H1 (cell line): Measurements from ENCODE around the gene UBE4B. TPM values are rescaled to one million over a fixed set of nuclear protein-coding genes. Genes with fewer than 3 reads are reported as not detected.

ENCODE experiments used
- CTCF ChIA-PET: fragments of 300-600 bp; sonication (Branson Sonifier 250); formaldehyde crosslinking; loops from one replicate; lab custom pipeline; 2021; ENCODE audit not compliant: partially characterized antibody; lab: Charles Lee
- POLR2A ChIA-PET: fragments of 300-600 bp; sonication (Branson Sonifier 250); formaldehyde crosslinking; loops from one replicate; lab custom pipeline; 2021; ENCODE audit warnings: inconsistent platforms; ENCODE audit not compliant: partially characterized antibody; lab: Charles Lee
- DNase-seq, 2 experiments: peaks; one replicate each; pipeline versions ENCODE4 v3.0.0 to v3.0.0-alpha.2; 2010 to 2022; ENCODE audit warnings: low spot score in 2 of 2, low read depth in 1 of 2, mixed read lengths in 1 of 2
- FAIRE-seq: peaks from 2 replicates; lab custom pipeline; 2011; peaks lifted over from hg19 to GRCh38; lab: Jason Lieb, UNC
- H2AFZ ChIP-seq: 2 replicates; pipeline ENCODE4 v1.8.1; 2012; ENCODE audit warnings: low read length, inconsistent platforms
- H2AK5ac ChIP-seq: 2 replicates; pipeline ENCODE4 v1.6.1; 2013; ENCODE audit warnings: low read depth, low read length
- H2BK120ac ChIP-seq: replicated peaks from 2 replicates; pipeline ENCODE3; 2013; ENCODE audit warnings: low read depth, low read length, inconsistent platforms
- H2BK12ac ChIP-seq: 2 replicates; pipeline ENCODE4 v1.6.1; 2013; ENCODE audit warnings: low read depth, low read length
- H2BK15ac ChIP-seq: 2 replicates; pipeline ENCODE4 v1.6.1; 2013; ENCODE audit warnings: low read length
- H2BK20ac ChIP-seq: 2 replicates; pipeline ENCODE4 v1.6.1; 2013; ENCODE audit warnings: low read length
- H2BK5ac ChIP-seq: 2 replicates; pipeline ENCODE4 v1.6.1; 2013; ENCODE audit warnings: low read depth, low read length
- H3K14ac ChIP-seq: 2 replicates; pipeline ENCODE4 v1.6.1; 2013; ENCODE audit warnings: inconsistent platforms; ENCODE audit not compliant: insufficient read length
- H3K18ac ChIP-seq: 2 replicates; pipeline ENCODE4 v1.6.1; 2013; ENCODE audit warnings: low read length; ENCODE audit errors: extremely low read depth
- H3K23ac ChIP-seq: 2 replicates; pipeline ENCODE4 v1.6.1; 2013; ENCODE audit warnings: inconsistent platforms; ENCODE audit not compliant: insufficient read length
- H3K23me2 ChIP-seq: 2 replicates; pipeline ENCODE4 v1.6.1; 2013; ENCODE audit warnings: low read depth, low read length
- H3K27ac ChIP-seq: 2 replicates; pipeline ENCODE4 v1.6.1; 2011; ENCODE audit warnings: low read depth, low read length, inconsistent platforms
- H3K27me3 ChIP-seq, 4 experiments: replicated peaks in 1 of 4; 1 replicate in 1 of 4; 2 replicates in 3 of 4; pipeline versions ENCODE4 v1.6.1 to v1.8.1; 2011 to 2013; ENCODE audit warnings: low read length in 3 of 4, mild to moderate bottlenecking in 3 of 4, inconsistent platforms in 2 of 4, mixed read lengths in 2 of 4, moderate library complexity in 1 of 4; ENCODE audit not compliant: control insufficient read depth in 3 of 4, insufficient read depth in 3 of 4; ENCODE audit errors: extremely low read depth in 1 of 4
- H3K36me3 ChIP-seq, 4 experiments: 2 replicates each; pipeline versions ENCODE4 v1.6.1 to v1.8.1; 2011 to 2013; ENCODE audit warnings: mild to moderate bottlenecking in 4 of 4, low read length in 3 of 4, moderate library complexity in 2 of 4, control low read depth in 1 of 4, inconsistent platforms in 1 of 4; ENCODE audit not compliant: insufficient read depth in 4 of 4, control insufficient read depth in 2 of 4
- H3K4ac ChIP-seq: replicated peaks from 2 replicates; pipeline ENCODE3; 2013; ENCODE audit warnings: low read length, low read depth, mixed read lengths, inconsistent platforms; ENCODE audit not compliant: insufficient read length
- H3K4me1 ChIP-seq, 4 experiments: replicated peaks in 1 of 4; 1 replicate in 1 of 4; 2 replicates in 3 of 4; pipeline versions ENCODE4 v1.6.1 to v1.8.1; 2011 to 2013; ENCODE audit warnings: low read length in 3 of 4, inconsistent platforms in 2 of 4, mixed read lengths in 1 of 4; ENCODE audit not compliant: insufficient read depth in 4 of 4, control insufficient read depth in 3 of 4
- H3K4me2 ChIP-seq, 2 experiments: 2 replicates each; pipeline versions ENCODE4 v1.6.1 to v1.8.1; 2011 to 2013; ENCODE audit warnings: low read depth in 2 of 2, low read length in 2 of 2, control low read depth in 1 of 2, inconsistent platforms in 1 of 2, mild to moderate bottlenecking in 1 of 2; ENCODE audit not compliant: insufficient read depth in 1 of 2
- H3K4me3 ChIP-seq, 4 experiments: fragments of 200-600, 300-600 bp in 1 of 4; sonication (generic), shearing (Covaris generic), sonication (Bioruptor Twin) in 1 of 4; 2 replicates each; pipeline versions ENCODE4 v1.5.1 to v1.8.1; 2011 to 2016; ENCODE audit warnings: low read length in 4 of 4, low read depth in 3 of 4, control low read depth in 2 of 4, inconsistent platforms in 2 of 4, mild to moderate bottlenecking in 2 of 4, mixed read lengths in 1 of 4, moderate library complexity in 1 of 4; ENCODE audit not compliant: insufficient read depth in 2 of 4; ENCODE audit errors: extremely low read depth in 1 of 4
- H3K56ac ChIP-seq: replicated peaks from 2 replicates; pipeline ENCODE3; 2013; ENCODE audit warnings: low read depth, mild to moderate bottlenecking, mixed read lengths, low read length, inconsistent platforms; ENCODE audit not compliant: insufficient read length
- H3K79me1 ChIP-seq: 2 replicates; pipeline ENCODE4 v1.6.1; 2013; ENCODE audit warnings: low read depth, low read length, control low read depth
- H3K79me2 ChIP-seq, 2 experiments: 2 replicates each; pipeline versions ENCODE4 v1.6.1 to v1.8.1; 2012 to 2013; ENCODE audit warnings: low read length in 2 of 2, mild to moderate bottlenecking in 2 of 2, inconsistent platforms in 1 of 2; ENCODE audit not compliant: insufficient read depth in 2 of 2, control insufficient read depth in 1 of 2
- H3K9ac ChIP-seq, 4 experiments: replicated peaks in 1 of 4; 1 replicate in 1 of 4; 2 replicates in 3 of 4; pipeline versions ENCODE4 v1.6.1 to v1.8.1; 2011 to 2013; ENCODE audit warnings: low read depth in 3 of 4, low read length in 3 of 4, control low read depth in 2 of 4, mild to moderate bottlenecking in 2 of 4, moderate library complexity in 2 of 4, inconsistent platforms in 1 of 4; ENCODE audit errors: extremely low read depth in 1 of 4
- H3K9me3 ChIP-seq, 2 experiments: 2 replicates each; pipeline versions ENCODE4 v1.6.1 to v1.8.1; 2012 to 2013; ENCODE audit warnings: mild to moderate bottlenecking in 2 of 2, moderate library complexity in 2 of 2, control low read depth in 1 of 2, inconsistent platforms in 1 of 2, low read depth in 1 of 2, low read length in 1 of 2, mixed read lengths in 1 of 2; ENCODE audit not compliant: insufficient read depth in 2 of 2
- H4K20me1 ChIP-seq, 2 experiments: replicated peaks in 1 of 2; 2 replicates each; pipeline versions ENCODE3 to v1.8.1; 2011 to 2013; ENCODE audit warnings: inconsistent platforms in 2 of 2, low read length in 2 of 2, mild to moderate bottlenecking in 1 of 2; ENCODE audit not compliant: insufficient read depth in 2 of 2, control insufficient read depth in 1 of 2
- H4K5ac ChIP-seq: 2 replicates; pipeline ENCODE4 v1.6.1; 2013; ENCODE audit warnings: low read length, low read depth, mixed read lengths, inconsistent platforms; ENCODE audit not compliant: insufficient read length
- H4K8ac ChIP-seq: 2 replicates; pipeline ENCODE4 v1.8.0; 2013; ENCODE audit warnings: mild to moderate bottlenecking, moderate library complexity, low read length, inconsistent platforms; ENCODE audit not compliant: insufficient read depth; ENCODE audit errors: extremely low read depth
- H4K91ac ChIP-seq: replicated peaks from 2 replicates; pipeline ENCODE3; 2013; ENCODE audit warnings: low read length, mixed read lengths, inconsistent platforms; ENCODE audit not compliant: insufficient read length
- NRF1 ChIP-seq: IDR thresholded peaks from 2 replicates; pipeline ENCODE4 v1.6.1; 2011; ENCODE audit warnings: mild to moderate bottlenecking, low read depth, low read length, improper control_type of control experiment
- WGBS, 2 experiments: shearing (Covaris generic) in 1 of 2; methylation state at CpG; one replicate each; pipeline versions ENCODE4 v1.1.6 to v1.1.7; 2013 to 2015; ENCODE audit warnings: low lambda C conversion rate in 2 of 2, mixed read lengths in 2 of 2, inconsistent platforms in 1 of 2, low coverage in 1 of 2, missing lambda C conversion rate in 1 of 2; ENCODE audit not compliant: insufficient replicate concordance in 2 of 2, insufficient coverage in 1 of 2, insufficient read length in 1 of 2; ENCODE audit errors: extremely low coverage in 1 of 2, missing lambda C conversion rate in 1 of 2; 5-methylcytosine and 5-hydroxymethylcytosine counted together
- polyA plus RNA-seq, 7 experiments: library from polyadenylated mRNA; depleted of rRNA in 3 of 7; stranded (reverse) in 5 of 7; unstranded in 2 of 7; fragments of >200 nt in 5 of 7; fragments of 200-250 nt in 2 of 7; gene quantifications; 1 replicate in 5 of 7; 2 replicates in 1 of 7; 4 replicates in 1 of 7; pipeline versions ENCODE4 v1.2.1 to v1.2.3, GENCODE V29; 2011 to 2013; ENCODE audit warnings: missing spikeins in 2 of 7, mixed read lengths in 2 of 7
- total RNA-seq: library from RNA; stranded (reverse); fragmentation: NEBNext Ultra II Directional; extraction: Animal tissue kit (Norgen Biotek cat#: 25700); gene quantifications from 2 replicates; pipeline ENCODE4 v1.2.1, GENCODE V29; 2021

Gene UBE4B
- total and polyA plus RNA-seq, 2 of the 8 experiments (the other 6 are each of a cell fraction or from before 2014, with no cell fraction given), result 24.5 to 90.1 TPM

DNA sequence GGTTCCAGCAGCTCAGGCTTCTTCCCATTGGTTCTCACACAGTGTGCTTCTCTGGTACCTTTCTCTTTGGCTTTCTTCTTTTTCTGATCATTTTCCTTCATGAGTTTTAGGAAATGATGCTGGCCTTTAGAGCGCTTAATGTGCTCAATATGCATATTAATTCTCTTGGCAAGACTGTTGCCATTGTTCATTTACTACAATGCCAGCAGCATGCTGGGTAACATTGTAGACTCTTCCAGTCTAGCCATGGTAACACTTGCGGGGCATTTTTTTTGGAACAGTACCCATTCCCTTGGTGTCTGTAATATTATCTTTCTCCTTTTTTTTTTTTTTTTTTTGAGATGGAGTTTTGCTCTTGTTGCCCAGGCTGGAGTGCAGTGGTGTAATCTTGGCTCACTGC, 21.7 kb downstream of the UBE4B start:
- WGBS, 2 experiments, result 94% methylated on average over 2 of the region's 2 CpGs; no CpG with 5 or more reads in 1 of the 2 experiments
- Histone ChIP-seq H2BK5ac (no peak overlapping the region), H3K18ac (no peak overlapping the region), H4K20me1 (peaks cover 7 to 9% of the 10 kb centered on the region in 2 experiments), H3K27ac (no peak overlapping the region), H2AFZ (no peak overlapping the region), H3K4me1 (peaks cover 0 to 5% (median under 1%) of the 10 kb centered on the region in 4 experiments; a peak in 2 of 7 replicates), H3K23ac (no peak overlapping the region), H3K27me3 (no peaks in the 10 kb centered on the region), H3K23me2 (no peaks in the 10 kb centered on the region), H3K9me3 (no peaks in the 10 kb centered on the region), H3K79me2 (peaks cover 0 to 82% of the 10 kb centered on the region in 2 experiments; a peak in 3 of 4 replicates), H2BK20ac (no peak overlapping the region), H3K9ac (no peak overlapping the region), H3K4ac (no peak overlapping the region), H3K14ac (no peak overlapping the region), H2AK5ac (no peak overlapping the region), H2BK15ac (no peak overlapping the region), H4K8ac (no peak overlapping the region), H3K56ac (no peak overlapping the region), H2BK120ac (no peak overlapping the region), H3K4me3 (no peak overlapping the region), H4K5ac (no peak overlapping the region), H3K4me2 (no peak overlapping the region), H3K79me1 (peaks cover 7% of the 10 kb centered on the region), H3K36me3 (no peaks in the 10 kb centered on the region; a peak in 1 of 8 replicates)
- CTCF ChIA-PET, result no interaction called here
- no peak for FAIRE-seq
- no peak for TF ChIP-seq NRF1
- TF ChIP-seq, all 59 proteins: peak for 0
- Histone ChIP-seq H2BK12ac (no peak overlapping the region), H4K91ac (no peak overlapping the region)
- DNase-seq, result no peak
- POLR2A ChIA-PET, result no interaction called here
